GM12878 (cell line): ENCODE measurements around the gene TASOR. TPM values are rescaled to one million over a fixed set of nuclear protein-coding genes. Genes with fewer than 3 reads are reported as not detected.
"Not testable (repeated sequence)": the region's sequence is repeated elsewhere in the genome, so short reads cannot be mapped to it uniquely, and the experiment has no call there.

Experiments
- ATAC-seq: fragments of 200-7000 bp; cut with Tn5 transposase; 3 replicates; pipeline ENCODE4 v1.9.1; 2020; ENCODE audit warnings: mild to moderate bottlenecking, moderate library complexity
- BruUV-seq: library from RNA; stranded (reverse); fragments of 400-500 nt; replicated peaks from 2 replicates; lab custom pipeline; 2021; lab: Mats Ljungman, UMichigan
- CTCF ChIA-PET: fragments of 300-600 bp; sonication (Branson Sonifier 250); formaldehyde crosslinking; extraction: SDS; loops from one replicate; lab custom pipeline; 2021; ENCODE audit warnings: inconsistent platforms; lab: Yijun Ruan, JAX
- POLR2A ChIA-PET: fragments of 350-600 bp; formaldehyde crosslinking; extraction: SDS; loops from one replicate; lab custom pipeline; 2021; ENCODE audit warnings: inconsistent platforms; lab: Charles Lee
- RAD21 ChIA-PET: fragments of 300-600 bp; sonication (Branson Sonifier 250); formaldehyde crosslinking; loops from one replicate; lab custom pipeline; 2023; ENCODE audit warnings: antibody characterized with exemption; ENCODE audit not compliant: unreplicated experiment; lab: Charles Lee
- SMC1A ChIA-PET: fragments of 300-600 bp; sonication (Branson Sonifier 250); formaldehyde crosslinking; loops from one replicate; lab custom pipeline; 2023; ENCODE audit not compliant: unreplicated experiment, uncharacterized antibody; lab: Charles Lee
- DNase-seq: peaks from one replicate; pipeline ENCODE4 v3.0.0-alpha.2; 2011; ENCODE audit warnings: low read depth, low spot score
- FAIRE-seq: peaks from 3 replicates; lab custom pipeline; 2011; peaks lifted over from hg19 to GRCh38; lab: Jason Lieb, UNC
- H2AFZ ChIP-seq: 2 replicates; pipeline ENCODE4 v1.6.0; 2011; ENCODE audit warnings: low read depth, low read length, control low read depth; ENCODE audit not compliant: control insufficient read depth
- H3K27ac ChIP-seq: 2 replicates; pipeline ENCODE4 v1.5.1; 2011; ENCODE audit warnings: control low read depth; ENCODE audit not compliant: control insufficient read depth, insufficient read depth
- H3K27me3 ChIP-seq, 2 experiments: replicated peaks in 1 of 2; 2 replicates each; pipeline versions ENCODE4 v1.6.0 to v1.6.1; 2011; ENCODE audit warnings: low read length in 1 of 2; ENCODE audit not compliant: control insufficient read depth in 2 of 2, insufficient read depth in 2 of 2
- H3K36me3 ChIP-seq, 2 experiments: 2 replicates each; pipeline ENCODE4 v1.5.1; 2011; ENCODE audit warnings: low read length in 1 of 2; ENCODE audit not compliant: control insufficient read depth in 2 of 2, insufficient read depth in 2 of 2
- H3K4me1 ChIP-seq: 2 replicates; pipeline ENCODE4 v1.6.1; 2011; ENCODE audit warnings: mild to moderate bottlenecking, low read length, moderate library complexity, mixed read lengths; ENCODE audit not compliant: control insufficient read depth, insufficient read depth
- H3K4me2 ChIP-seq: 2 replicates; pipeline ENCODE4 v1.6.0; 2011; ENCODE audit warnings: control low read depth; ENCODE audit not compliant: control insufficient read depth, insufficient read depth
- H3K4me3 ChIP-seq: fragments of 200-600 bp; sonication (generic); 2 replicates; pipeline ENCODE4 v1.5.1; 2016
- H3K79me2 ChIP-seq: 2 replicates; pipeline ENCODE4 v1.6.0; 2011; ENCODE audit warnings: low read length; ENCODE audit not compliant: control insufficient read depth, insufficient read depth
- H3K9ac ChIP-seq: 2 replicates; pipeline ENCODE4 v1.8.0; 2011; ENCODE audit warnings: low read length, control low read depth, mixed read lengths; ENCODE audit not compliant: control insufficient read depth, insufficient read depth
- H3K9me3 ChIP-seq: replicated peaks from 3 replicates; pipeline ENCODE4 v1.5.1; 2011; ENCODE audit warnings: mild to moderate bottlenecking, low read length; ENCODE audit not compliant: control insufficient read depth, insufficient read depth
- H4K20me1 ChIP-seq: 2 replicates; pipeline ENCODE4 v1.6.0; 2011; ENCODE audit not compliant: control insufficient read depth, insufficient read depth
- BCL11A ChIP-seq: IDR thresholded peaks from 2 replicates; pipeline ENCODE4 v1.6.1; 2011; ENCODE audit warnings: low read depth, low read length
- EZH2 ChIP-seq: IDR thresholded peaks from 2 replicates; pipeline ENCODE4 v1.6.1; 2012; ENCODE audit warnings: low read depth, mild to moderate bottlenecking, control low read depth, inconsistent platforms, low read length, borderline replicate concordance; ENCODE audit not compliant: control insufficient read depth
- MEF2B ChIP-seq: fragments of 450-650 bp; IDR thresholded peaks from 2 replicates; pipeline ENCODE4 v1.6.1; 2018; ENCODE audit warnings: mild to moderate bottlenecking, moderate library complexity; ENCODE audit not compliant: partially characterized antibody, poor library complexity, severe bottlenecking
- NFIC ChIP-seq: IDR thresholded peaks from 2 replicates; pipeline ENCODE4 v1.6.1; 2012; ENCODE audit warnings: low read depth, mild to moderate bottlenecking, inconsistent platforms, low read length, moderate library complexity
- NFYB ChIP-seq: IDR thresholded peaks from 2 replicates; pipeline ENCODE4 v1.6.1; 2011; ENCODE audit warnings: low read depth, mild to moderate bottlenecking, low read length, improper control_type of control experiment, moderate library complexity; ENCODE audit not compliant: insufficient read depth
- STAT3 ChIP-seq: IDR thresholded peaks from 2 replicates; pipeline ENCODE4 v1.6.1; 2011; ENCODE audit warnings: low read depth, low read length, improper control_type of control experiment
- WGBS: methylation state at CpG from one replicate; pipeline ENCODE4 v1.1.6; 2016; ENCODE audit warnings: low lambda C conversion rate; ENCODE audit not compliant: insufficient replicate concordance, insufficient coverage; ENCODE audit errors: missing lambda C conversion rate; 5-methylcytosine and 5-hydroxymethylcytosine counted together
- in situ Hi-C: fragments of 300-500 bp; cut with MboI; formaldehyde crosslinking; loops from 9 replicates; pipeline ENCODE4 v1.14.3; 2018; ENCODE audit warnings: mixed read lengths
- intact Hi-C: fragments of 100-400 bp; cut with micrococcal nuclease; formaldehyde crosslinking; loops from one replicate; pipeline ENCODE4 v1.14.2; 2022; ENCODE audit not compliant: unreplicated experiment
- polyA plus RNA-seq, 11 experiments: library from polyadenylated mRNA; depleted of rRNA in 4 of 11; unstranded in 6 of 11; stranded (reverse) in 5 of 11; fragments of >200 nt; fragmentation: Nextera tagmentation in 4 of 11; fragmentation: Illumina TruSeq in 1 of 11; extraction: Ambion mirVana in 4 of 11; extraction: Trizol in 1 of 11; gene quantifications; 1 replicate in 1 of 11; 2 replicates in 10 of 11; pipeline versions ENCODE4 v1.2.1 to v1.2.3, GENCODE V29; 2011 to 2016; ENCODE audit warnings: inconsistent platforms in 2 of 11, missing spikeins in 2 of 11, low read depth in 1 of 11
- total RNA-seq, 4 experiments: library from RNA; depleted of rRNA in 3 of 4; stranded (reverse); fragments of >200 nt in 3 of 4; fragmentation: Illumina TruSeq in 1 of 4; extraction: Trizol in 1 of 4; gene quantifications; 2 replicates each; pipeline versions ENCODE4 v1.2.1 to v1.2.3, GENCODE V29; 2013 to 2021

The TASOR gene
- total and polyA plus RNA-seq, 10 of the 15 experiments (the other 5 are each of a cell fraction or from before 2014, with no cell fraction given): 29.6 to 95.1 (median 52.6) TPM

- POLR2A ChIA-PET: interaction anchor here (0.8 to 3.3 kb wide), 3 partner anchors 63 to 79 kb away, joined by 3 to 19 read pairs (median 10); no protein-coding TSS in a partner anchor
- Histone ChIP-seq H3K9ac (no peak overlapping the region), H3K4me3 (no peak overlapping the region), H3K27me3 (no peaks in the 10 kb centered on the region), H3K27ac (no peak overlapping the region), H3K36me3 (peaks cover 0 to 3% of the 10 kb centered on the region in 2 experiments; a peak in 2 of 4 replicates), H3K9me3 (no peaks in the 10 kb centered on the region; the same call in 2 of the 3 replicates), H4K20me1 (no peaks in the 10 kb centered on the region), H2AFZ (no peak overlapping the region), H3K79me2 (no peaks in the 10 kb centered on the region), H3K4me1 (peaks cover 21% of the 10 kb centered on the region), H3K4me2 (peak overlapping the region; percentile 5; the same call in 1 of the 2 replicates)
- RAD21 ChIA-PET: interaction anchor here (0.6 to 9.8 kb wide), 7 partner anchors 12 to 504 kb away, joined by 3 to 199 read pairs (median 3); partner anchors contain the start of gene ARHGEF3
- SMC1A ChIA-PET: interaction anchor here (0.9 to 4.8 kb wide), 10 partner anchors 10 to 267 kb away, joined by 3 to 53 read pairs (median 4); no protein-coding TSS in a partner anchor
- no peak for DNase-seq
- in situ Hi-C loops (no loop called here), intact Hi-C loops (no loop called here)
- CTCF ChIA-PET: interaction anchor here (1.0 to 4.7 kb wide), 6 partner anchors 8 to 268 kb away, joined by 3 to 40 read pairs (median 6); no protein-coding TSS in a partner anchor
- TF ChIP-seq BCL11A (no peak), EZH2 (no peak), NFIC (0 out of 2 replicates have a peak, but pooled peaks have one; percentile 24), NFYB (no peak), MEF2B (peak; percentile 35), STAT3 (no peak)
- BruUV-seq: no TSS peak
- FAIRE-seq: no peak
- ATAC-seq: peak; percentile 23
Measured at GRCh38 chr3:56720849-56721248, 37.8 kb upstream of the TASOR start.

- BruUV-seq, POLR2A ChIA-PET, H3K4me2 ChIP-seq, H3K9me3 ChIP-seq, intact Hi-C loops, H3K79me2 ChIP-seq, H3K36me3 ChIP-seq, H4K20me1 ChIP-seq, RAD21 ChIA-PET, H3K4me1 ChIP-seq, H3K9ac ChIP-seq, H3K4me3 ChIP-seq, FAIRE-seq, ATAC-seq, H3K27me3 ChIP-seq, H2AFZ ChIP-seq, H3K27ac ChIP-seq, DNase-seq, in situ Hi-C loops: not testable (repeated sequence)
- SMC1A ChIA-PET: interaction anchor here (1.1 to 4.8 kb wide), 3 partner anchors 17 to 80 kb away, joined by 4 to 53 read pairs (median 4); no protein-coding TSS in a partner anchor
- WGBS: 86% methylated on average over 19 of the region's 21 CpGs
- CTCF ChIA-PET: interaction anchor here (0.6 to 4.7 kb wide), 3 partner anchors 33 to 80 kb away, joined by 3 to 40 read pairs (median 3); no protein-coding TSS in a partner anchor
Measured at GRCh38 chr3:56718809-56719208, 35.7 kb upstream of the TASOR start.
